K562 (cell line): ENCODE data around the gene SERPINH1. TPM values are rescaled to one million over a fixed set of nuclear protein-coding genes. Genes with fewer than 3 reads are reported as not detected.

ENCODE experiments used
- BHLHE40 ChIP-seq: IDR thresholded peaks from 2 replicates; pipeline ENCODE4 v1.6.1; 2011; ENCODE audit warnings: low read length, improper control_type of control experiment
- DPF2 ChIP-seq: fragments of 450-650 bp; IDR thresholded peaks from 2 replicates; pipeline ENCODE4 v1.6.1; 2016
- FOXK1 ChIP-seq: sonication (generic); formaldehyde crosslinking; IDR thresholded peaks from 2 replicates; pipeline ENCODE4 v1.8.0; 2022; ENCODE audit warnings: missing genetic modification reagents, mild to moderate bottlenecking, borderline replicate concordance
- HDAC1 ChIP-seq, 2 experiments: fragments of 450-650 bp; IDR thresholded peaks; 2 replicates each; pipeline ENCODE4 v1.6.1; 2016 to 2017; ENCODE audit warnings: inconsistent platforms in 1 of 2, mild to moderate bottlenecking in 1 of 2, moderate library complexity in 1 of 2
- HEY1 ChIP-seq: fragments of 250-450 bp; sonication (Bioruptor Pico); IDR thresholded peaks from 2 replicates; pipeline ENCODE4 v1.5.0; 2020; ENCODE audit warnings: mild to moderate bottlenecking, moderate library complexity, borderline replicate concordance
- HSF4 ChIP-seq: fragments of 250-450 bp; sonication (Bioruptor Pico); IDR thresholded peaks from 2 replicates; pipeline ENCODE4 v2.1.2; 2022; ENCODE audit warnings: mild to moderate bottlenecking, moderate library complexity, borderline replicate concordance
- KLF6 ChIP-seq: fragments of 250-450 bp; sonication (Bioruptor Pico); IDR thresholded peaks from 2 replicates; pipeline ENCODE4 v1.4.0; 2020; ENCODE audit warnings: mild to moderate bottlenecking, moderate library complexity, borderline replicate concordance
- NONO ChIP-seq, 2 experiments: fragments of 200-400 bp in 1 of 2; fragments of 450-650 bp in 1 of 2; formaldehyde crosslinking in 1 of 2; IDR thresholded peaks; 2 replicates each; pipeline ENCODE4 v1.6.1; 2017; ENCODE audit warnings: low read depth in 2 of 2, mild to moderate bottlenecking in 2 of 2, moderate library complexity in 2 of 2, low read length in 1 of 2
- POLR2H ChIP-seq: IDR thresholded peaks from 2 replicates; pipeline ENCODE4 v1.6.1; 2016; ENCODE audit warnings: missing genetic modification characterization, low read depth, mild to moderate bottlenecking, control low read depth, missing compliant biosample characterization, moderate library complexity
- POLR3A ChIP-seq: IDR thresholded peaks from 2 replicates; pipeline ENCODE4 v1.6.1; 2011; ENCODE audit warnings: borderline replicate concordance, mild to moderate bottlenecking, moderate library complexity; ENCODE audit not compliant: insufficient read length, insufficient read depth; ENCODE audit errors: extremely low read depth
- RCOR1 ChIP-seq, 2 experiments: IDR thresholded peaks; 2 replicates each; pipeline ENCODE4 v1.6.1; 2012; ENCODE audit warnings: low read depth in 2 of 2, low read length in 2 of 2, borderline replicate concordance in 1 of 2, improper control_type of control experiment in 1 of 2
- SMAD3 ChIP-seq: fragments of 450-650 bp; formaldehyde crosslinking; conservative IDR thresholded peaks from 2 replicates; pipeline ENCODE4 v1.4.0; 2020; ENCODE audit warnings: mild to moderate bottlenecking
- SMAD4 ChIP-seq: fragments of 250-450 bp; sonication (Bioruptor Pico); conservative IDR thresholded peaks from 2 replicates; pipeline ENCODE4 v1.8.0; 2021; ENCODE audit warnings: inconsistent platforms, mild to moderate bottlenecking, moderate library complexity
- SMARCC2 ChIP-seq: fragments of 450-650 bp; IDR thresholded peaks from 2 replicates; pipeline ENCODE4 v1.6.1; 2017; ENCODE audit warnings: antibody characterized with exemption, moderate library complexity, mild to moderate bottlenecking, low read depth
- SP1 ChIP-seq: sonication (generic); formaldehyde crosslinking; IDR thresholded peaks from 2 replicates; pipeline ENCODE4 v1.8.1; 2022; ENCODE audit warnings: mild to moderate bottlenecking, missing genetic modification reagents
- TCF3 ChIP-seq: sonication (generic); formaldehyde crosslinking; IDR thresholded peaks from 2 replicates; pipeline ENCODE4 v1.4.0; 2020; ENCODE audit warnings: mild to moderate bottlenecking, missing genetic modification reagents
- XRCC5 ChIP-seq: fragments of 200-400 bp; formaldehyde crosslinking; IDR thresholded peaks from 2 replicates; pipeline ENCODE4 v1.6.1; 2017; ENCODE audit warnings: low read depth, mild to moderate bottlenecking, low read length
- ZNF140 ChIP-seq: fragments of 250-450 bp; sonication (Bioruptor Pico); IDR thresholded peaks from 2 replicates; pipeline ENCODE4 v1.8.0; 2021; ENCODE audit warnings: moderate library complexity, mild to moderate bottlenecking, inconsistent platforms
- ZNF143 ChIP-seq: sonication (generic); formaldehyde crosslinking; IDR thresholded peaks from 2 replicates; pipeline ENCODE4 v1.9.0; 2022; ENCODE audit warnings: mild to moderate bottlenecking, missing genetic modification reagents
- ZNF24 ChIP-seq: fragments of 450-650 bp; IDR thresholded peaks from 2 replicates; pipeline ENCODE4 v1.6.1; 2016
- ZNF311 ChIP-seq: fragments of 250-450 bp; sonication (Bioruptor Pico); IDR thresholded peaks from 2 replicates; pipeline ENCODE4 v1.4.0; 2020; ENCODE audit warnings: mild to moderate bottlenecking, moderate library complexity
- polyA plus RNA-seq, 8 experiments: library from polyadenylated mRNA; depleted of rRNA in 4 of 8; stranded (reverse) in 5 of 8; unstranded in 3 of 8; fragments of >200 nt; fragmentation: Nextera tagmentation in 2 of 8; fragmentation: Illumina TruSeq in 1 of 8; extraction: Ambion mirVana in 2 of 8; extraction: Trizol in 1 of 8; gene quantifications; 2 replicates each; pipeline versions ENCODE4 v1.2.1 to v1.2.3, GENCODE V29; 2011 to 2014; ENCODE audit warnings: inconsistent platforms in 1 of 8, missing spikeins in 1 of 8
- total RNA-seq, 7 experiments: library from RNA; depleted of rRNA in 6 of 7; stranded (reverse); fragments of >200 nt in 6 of 7; fragmentation: Illumina TruSeq in 2 of 7; extraction: Trizol in 2 of 7; gene quantifications; 2 replicates each; pipeline versions ENCODE4 v1.2.1 to v1.2.3, GENCODE V29; 2011 to 2021; ENCODE audit warnings: low replicate concordance in 1 of 7
- TF ChIP-seq, protein P1 (sequence below): fragments of 250-450 bp; sonication (Bioruptor Pico); IDR thresholded peaks from 2 replicates; pipeline ENCODE4 v1.5.0; 2021; ENCODE audit warnings: mild to moderate bottlenecking, moderate library complexity
- TF ChIP-seq, protein P2 (sequence below): sonication (generic); formaldehyde crosslinking; IDR thresholded peaks from 2 replicates; pipeline ENCODE4 v1.8.1; 2022; ENCODE audit warnings: missing genetic modification reagents

The SERPINH1 gene
- total and polyA plus RNA-seq, 9 of the 15 experiments (the other 6 are each of a cell fraction or from before 2014, with no cell fraction given) = 2.8 to 106 (median 67.9) TPM

DNA sequence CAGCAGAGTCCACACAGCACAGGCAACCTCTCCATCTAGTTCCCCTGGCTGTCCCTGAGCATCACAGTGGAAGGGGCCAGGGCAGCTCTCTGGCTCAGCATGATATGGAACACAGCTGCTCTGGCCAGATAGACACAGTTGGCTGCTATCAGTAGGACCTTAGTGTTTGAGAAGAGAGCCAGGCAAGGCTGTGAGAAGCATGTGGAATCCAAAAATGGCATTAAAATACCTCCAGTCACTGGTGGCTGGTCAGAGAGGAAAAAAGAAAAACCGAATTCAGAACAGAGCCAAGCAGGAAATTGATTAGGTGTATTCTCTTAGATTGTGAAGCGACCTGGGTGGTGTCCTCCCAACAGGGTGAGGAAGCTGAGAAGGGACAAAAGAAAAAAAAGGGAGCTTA is 27.9 kb downstream of the SERPINH1 start (continued):
- TF ChIP-seq HDAC1 (IDR thresholded peaks at IDR 0.05) (peak in 1 of 2 experiments; percentile 86; a peak in 2 of 4 replicates), SMAD4 (peak; percentile 81), POLR2H (tag) (no peak), ZNF311 (CRISPR knock-in tag) (no peak), TCF3 (peak; percentile 100), FOXK1 (CRISPR knock-in tag) (no peak), ZNF24 (peak; percentile 50; the same call in 1 of the 2 replicates), XRCC5 (0 out of 2 replicates have a peak, but pooled peaks have one; percentile 69), RCOR1 (IDR thresholded peaks at IDR 0.05; ENCODE audit: borderline replicate concordance in 1 of 2, low read depth in 2 of 2, low read length in 2 of 2) (peak; percentile 81 to 95; a peak in 3 of 4 replicates), DPF2 (peak; percentile 99), HEY1 (no peak), HSF4 (CRISPR knock-in tag) (no peak), KLF6 (no peak), ZNF143 (CRISPR knock-in tag) (no peak), ZNF140 (no peak), BHLHE40 (peak; percentile 38; the same call in 1 of the 2 replicates), POLR3A (no peak), NONO (IDR thresholded peaks at IDR 0.05; ENCODE audit: low read depth in 2 of 2, low read length in 1 of 2) (no peak), SMAD3 (no peak), SP1 (peak; percentile 34; the same call in 1 of the 2 replicates), SMARCC2 (peak; percentile 94)
- TF ChIP-seq, protein P1, sequence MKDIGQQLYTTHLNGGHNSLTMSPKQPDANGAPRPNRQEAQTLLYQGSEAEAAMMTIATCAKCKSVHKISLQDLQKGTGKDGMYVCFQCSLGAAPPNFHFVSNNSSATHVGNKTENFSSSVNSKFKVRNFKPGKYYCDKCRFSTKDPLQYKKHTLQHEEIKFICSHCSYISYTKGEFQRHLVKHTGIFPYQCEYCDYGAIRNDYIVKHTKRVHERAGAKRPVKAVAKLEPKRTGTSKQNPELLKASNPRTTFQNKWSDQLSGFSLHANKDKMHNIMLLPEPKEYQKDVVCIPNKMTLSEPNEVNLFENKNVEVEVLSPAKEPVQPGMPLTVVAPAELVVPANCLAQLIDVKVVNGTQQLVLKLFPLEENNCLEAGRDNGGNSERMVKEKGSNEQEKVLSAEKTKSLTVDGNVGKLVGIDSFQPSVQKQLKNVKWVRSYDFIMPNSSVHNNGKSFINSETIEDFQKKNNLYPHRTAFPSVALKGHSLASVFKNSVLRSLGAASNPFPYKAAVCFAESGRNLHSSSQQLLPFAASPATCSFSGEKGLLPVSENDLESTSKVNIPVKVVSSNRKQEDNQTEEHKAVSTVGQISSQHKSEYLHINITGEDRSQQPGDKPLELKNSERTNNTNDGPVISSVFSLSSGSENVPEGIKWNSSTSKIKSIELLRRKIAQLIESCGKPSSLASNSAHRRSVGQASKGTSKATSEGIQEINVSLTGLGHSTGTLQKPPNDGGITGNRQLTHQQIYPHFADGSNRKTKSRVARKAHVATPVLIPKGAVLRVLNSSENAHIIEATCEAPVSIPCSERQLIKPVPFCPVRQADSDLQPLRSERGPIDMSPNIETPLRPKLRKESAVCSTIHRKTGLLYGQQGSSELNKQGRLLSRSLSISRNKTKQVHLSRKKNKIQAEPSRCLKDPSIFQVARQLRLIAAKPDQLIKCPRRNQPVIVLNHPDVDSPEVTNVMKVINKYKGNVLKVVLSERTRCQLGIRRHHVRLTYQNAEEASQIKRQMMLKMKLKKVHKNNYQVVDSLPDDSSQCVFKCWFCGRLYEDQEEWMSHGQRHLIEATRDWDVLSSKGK = no peak
- TF ChIP-seq, protein P2, sequence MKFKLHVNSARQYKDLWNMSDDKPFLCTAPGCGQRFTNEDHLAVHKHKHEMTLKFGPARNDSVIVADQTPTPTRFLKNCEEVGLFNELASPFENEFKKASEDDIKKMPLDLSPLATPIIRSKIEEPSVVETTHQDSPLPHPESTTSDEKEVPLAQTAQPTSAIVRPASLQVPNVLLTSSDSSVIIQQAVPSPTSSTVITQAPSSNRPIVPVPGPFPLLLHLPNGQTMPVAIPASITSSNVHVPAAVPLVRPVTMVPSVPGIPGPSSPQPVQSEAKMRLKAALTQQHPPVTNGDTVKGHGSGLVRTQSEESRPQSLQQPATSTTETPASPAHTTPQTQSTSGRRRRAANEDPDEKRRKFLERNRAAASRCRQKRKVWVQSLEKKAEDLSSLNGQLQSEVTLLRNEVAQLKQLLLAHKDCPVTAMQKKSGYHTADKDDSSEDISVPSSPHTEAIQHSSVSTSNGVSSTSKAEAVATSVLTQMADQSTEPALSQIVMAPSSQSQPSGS (CRISPR knock-in tag) = no peak
